WI38 (cell line): ENCODE measurements around the gene RTP4.

ENCODE experiments used
- H3K4me3 ChIP-seq: 2 replicates; pipeline ENCODE4 v1.5.1; 2011; ENCODE audit warnings: low read depth, mild to moderate bottlenecking, control low read depth, low read length
- TF ChIP-seq, protein P1 (sequence below): IDR thresholded peaks from 2 replicates; pipeline ENCODE4 v1.5.1; 2012; ENCODE audit warnings: low read depth, mild to moderate bottlenecking, control low read depth, low read length

The RTP4 gene

GRCh38 chr3:187352581-187353575 is 15.3 kb upstream of the RTP4 start:
- H3K4me3 ChIP-seq: no peak overlapping the region
- TF ChIP-seq, protein P1, sequence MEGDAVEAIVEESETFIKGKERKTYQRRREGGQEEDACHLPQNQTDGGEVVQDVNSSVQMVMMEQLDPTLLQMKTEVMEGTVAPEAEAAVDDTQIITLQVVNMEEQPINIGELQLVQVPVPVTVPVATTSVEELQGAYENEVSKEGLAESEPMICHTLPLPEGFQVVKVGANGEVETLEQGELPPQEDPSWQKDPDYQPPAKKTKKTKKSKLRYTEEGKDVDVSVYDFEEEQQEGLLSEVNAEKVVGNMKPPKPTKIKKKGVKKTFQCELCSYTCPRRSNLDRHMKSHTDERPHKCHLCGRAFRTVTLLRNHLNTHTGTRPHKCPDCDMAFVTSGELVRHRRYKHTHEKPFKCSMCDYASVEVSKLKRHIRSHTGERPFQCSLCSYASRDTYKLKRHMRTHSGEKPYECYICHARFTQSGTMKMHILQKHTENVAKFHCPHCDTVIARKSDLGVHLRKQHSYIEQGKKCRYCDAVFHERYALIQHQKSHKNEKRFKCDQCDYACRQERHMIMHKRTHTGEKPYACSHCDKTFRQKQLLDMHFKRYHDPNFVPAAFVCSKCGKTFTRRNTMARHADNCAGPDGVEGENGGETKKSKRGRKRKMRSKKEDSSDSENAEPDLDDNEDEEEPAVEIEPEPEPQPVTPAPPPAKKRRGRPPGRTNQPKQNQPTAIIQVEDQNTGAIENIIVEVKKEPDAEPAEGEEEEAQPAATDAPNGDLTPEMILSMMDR: no peak

- no peak overlapping the region for H3K4me3 ChIP-seq
- TF ChIP-seq, protein P1: no peak
These were observed 10.1 kb upstream of the RTP4 start for GRCh38 chr3:187358068-187358467.

DNA sequence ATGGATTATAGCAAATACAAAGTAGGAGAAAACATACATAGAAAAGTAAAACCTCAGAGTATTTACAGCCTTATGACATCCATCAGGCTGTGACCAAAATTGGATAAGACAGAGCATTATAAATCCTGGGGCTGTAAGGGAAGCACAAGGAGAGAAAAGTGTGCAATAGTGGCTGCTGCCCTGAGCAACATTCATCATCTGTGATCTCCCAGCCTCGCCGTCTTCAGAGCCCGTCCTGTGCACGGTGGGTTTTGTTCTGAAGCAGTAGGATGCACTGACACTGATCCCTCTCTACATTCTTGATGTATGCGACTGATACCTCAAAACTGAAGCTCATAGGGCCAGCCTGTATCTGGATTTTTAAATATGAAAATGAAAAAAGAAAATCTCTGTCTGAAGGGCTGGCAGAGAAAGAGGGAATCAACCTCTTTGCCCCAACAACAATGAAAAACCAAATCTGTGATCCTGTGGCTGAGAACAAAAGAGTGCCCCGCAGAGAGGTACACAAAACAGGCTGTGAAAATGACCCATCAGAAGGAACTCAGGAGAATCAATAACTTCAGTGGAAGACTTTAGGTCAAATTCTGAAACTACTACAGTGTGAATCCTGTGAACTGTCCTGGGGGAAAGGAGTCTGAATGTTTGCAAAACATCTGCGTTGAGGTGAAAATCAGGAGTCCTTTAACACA is 8.2 kb upstream of the RTP4 start:
- TF ChIP-seq, protein P1: no peak
- no peak overlapping the region for H3K4me3 ChIP-seq

DNA sequence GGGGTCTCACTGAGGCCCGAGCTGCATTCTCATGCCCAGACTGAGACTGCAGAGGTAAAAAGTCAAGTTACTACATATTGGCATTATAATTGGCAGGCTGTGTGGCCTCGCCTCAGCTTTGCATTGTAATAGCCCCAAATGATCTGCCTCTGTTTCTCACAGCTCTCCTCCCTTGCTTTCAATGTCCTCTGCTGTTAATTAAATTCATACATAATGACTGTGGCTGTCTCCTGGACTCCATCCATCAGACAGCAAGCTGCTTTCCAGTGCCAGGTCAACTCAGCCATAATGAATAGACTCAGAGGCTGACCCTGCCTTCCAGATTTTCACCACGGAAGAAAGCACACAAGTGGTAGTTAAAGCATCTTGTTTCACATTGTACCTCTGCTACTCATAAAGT is 7.6 kb upstream of the RTP4 start:
- H3K4me3 ChIP-seq: no peak overlapping the region
- TF ChIP-seq, protein P1: no peak

- H3K4me3 ChIP-seq: no peak overlapping the region
- TF ChIP-seq, protein P1: no peak
These were observed 6.3 kb upstream of the RTP4 start for GRCh38 chr3:187361835-187362234.

DNA sequence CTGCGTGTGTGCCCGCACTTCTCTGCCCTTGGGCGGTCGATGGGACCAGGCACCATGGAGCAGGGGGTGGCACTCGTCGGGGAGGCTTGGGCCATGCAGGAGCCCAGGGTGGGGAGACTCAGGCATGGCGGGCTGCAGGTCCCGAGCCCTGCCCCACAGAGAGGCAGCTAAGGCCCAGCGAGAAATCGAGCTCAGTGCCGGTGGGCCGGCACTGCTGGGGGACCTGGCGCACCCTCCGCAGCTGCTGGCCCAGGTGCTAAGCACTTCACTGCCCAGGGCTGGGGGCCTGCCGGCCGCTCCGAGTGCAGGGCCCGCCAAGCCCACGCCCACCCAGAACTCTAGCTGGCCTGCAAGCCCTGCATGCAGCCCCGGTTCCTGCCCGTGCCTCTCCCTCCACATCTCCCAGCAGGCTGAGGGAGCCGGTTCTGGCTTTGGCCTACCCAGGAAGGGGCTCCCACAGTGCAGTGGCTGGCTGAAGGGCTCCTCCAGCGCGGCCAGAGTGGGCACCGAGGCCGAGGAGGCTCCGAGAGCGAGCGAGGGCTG is 553 bp upstream of the RTP4 start:
- peak overlapping the region; percentile 57 for H3K4me3 ChIP-seq
- TF ChIP-seq, protein P1: no peak
